GM21723 (cell line): Measurements from ENCODE around the gene MMS19.
"Not testable (repeated sequence)": the region's sequence is repeated elsewhere in the genome, so short reads cannot be mapped to it uniquely, and the experiment has no call there.

Experiments used
- ATAC-seq: cut with Tn5 transposase; IDR thresholded peaks from one replicate; pipeline ENCODE4 v1.9.1; 2021; ENCODE audit warnings: mild to moderate bottlenecking, moderate library complexity; ENCODE audit not compliant: unreplicated experiment

Gene MMS19

GRCh38 chr10:97498076-97498840, at the start of gene MMS19:
MMS19 (minus strand) TSS chr10:97498422; CDS start chr10:97498384, 38 bp downstream.
- peak; percentile 89 for ATAC-seq

GRCh38 chr10:97547962-97548361, 49.7 kb upstream of the MMS19 start:
- ATAC-seq, result no peak

GRCh38 chr10:97547271-97547600, 49.0 kb upstream of the MMS19 start:
- no peak for ATAC-seq

GRCh38 chr10:97546456-97547270, 48.4 kb upstream of the MMS19 start:
- no peak for ATAC-seq

- no peak for ATAC-seq
These were observed 44.9 kb upstream of the MMS19 start for GRCh38 chr10:97543025-97543546.

- no peak for ATAC-seq
These were observed 44.2 kb upstream of the MMS19 start for GRCh38 chr10:97542169-97543024.

- ATAC-seq, result no peak
These were observed 42.7 kb upstream of the MMS19 start for GRCh38 chr10:97540669-97541500.

- no peak for ATAC-seq
These were observed 41.4 kb upstream of the MMS19 start for GRCh38 chr10:97539523-97540200.

- no peak for ATAC-seq
These were observed 40.6 kb upstream of the MMS19 start for GRCh38 chr10:97538839-97539238.

GRCh38 chr10:97538411-97538810, 40.2 kb upstream of the MMS19 start:
- ATAC-seq, result no peak

GRCh38 chr10:97537186-97537869, 39.1 kb upstream of the MMS19 start:
- ATAC-seq, result no peak

GRCh38 chr10:97534746-97535367, 36.6 kb upstream of the MMS19 start:
- ATAC-seq, result no peak

GRCh38 chr10:97533888-97534287, 35.7 kb upstream of the MMS19 start:
- no peak for ATAC-seq

- ATAC-seq, result no peak
These were observed 34.9 kb upstream of the MMS19 start for GRCh38 chr10:97532935-97533671.

GRCh38 chr10:97531401-97531986, 33.3 kb upstream of the MMS19 start:
- ATAC-seq, result no peak

GRCh38 chr10:97529685-97530465, 31.7 kb upstream of the MMS19 start:
- ATAC-seq, result no peak

GRCh38 chr10:97528876-97529275, 30.7 kb upstream of the MMS19 start:
- ATAC-seq, result not testable (repeated sequence)
